GM23338 (cell line): ENCODE data around the gene COX8A. TPM values are rescaled to one million over a fixed set of nuclear protein-coding genes. Genes with fewer than 3 reads are reported as not detected.

Source experiments
- ATAC-seq: fragments of 200-7000 bp; cut with Tn5 transposase; 3 replicates; pipeline ENCODE4 v1.9.1; 2020
- DNase-seq: peaks from one replicate; pipeline ENCODE4 v3.0.0-alpha.2; 2015; ENCODE audit warnings: low spot score
- H2AFZ ChIP-seq: fragments of 200-600 bp; sonication (generic); 2 replicates; pipeline ENCODE4 v1.8.0; 2016; ENCODE audit warnings: antibody characterized with exemption, mild to moderate bottlenecking, moderate library complexity
- H3F3A ChIP-seq: fragments of 200-600 bp; sonication (generic); replicated peaks from 2 replicates; pipeline ENCODE4 v1.8.0; 2017; ENCODE audit warnings: antibody characterized with exemption, mixed run types, low read depth
- H3K27ac ChIP-seq: fragments of 200-600 bp; sonication (generic); 2 replicates; pipeline ENCODE4 v1.6.1; 2016; ENCODE audit warnings: low read depth
- H3K27me3 ChIP-seq: fragments of 200-600 bp; sonication (generic); 2 replicates; pipeline ENCODE4 v1.8.0; 2016; ENCODE audit warnings: mild to moderate bottlenecking, mixed run types, moderate library complexity; ENCODE audit not compliant: insufficient read depth
- H3K36me3 ChIP-seq: fragments of 200-600 bp; sonication (generic); 2 replicates; pipeline ENCODE4 v1.8.0; 2016; ENCODE audit warnings: mild to moderate bottlenecking; ENCODE audit not compliant: insufficient read depth
- H3K4me1 ChIP-seq: fragments of 200-600 bp; sonication (generic); 2 replicates; pipeline ENCODE4 v1.8.0; 2016; ENCODE audit warnings: mild to moderate bottlenecking, moderate library complexity; ENCODE audit not compliant: insufficient read depth
- H3K4me2 ChIP-seq: fragments of 200-600 bp; sonication (generic); 2 replicates; pipeline ENCODE4 v1.7.1; 2017; ENCODE audit warnings: mixed run types
- H3K4me3 ChIP-seq: fragments of 200-600 bp; sonication (generic); 2 replicates; pipeline ENCODE4 v1.6.1; 2016; ENCODE audit warnings: mixed run types
- H3K79me2 ChIP-seq: fragments of 200-600 bp; sonication (generic); replicated peaks from 2 replicates; pipeline ENCODE4 v1.8.0; 2017; ENCODE audit warnings: mild to moderate bottlenecking; ENCODE audit not compliant: insufficient read depth
- H3K9me2 ChIP-seq: fragments of 200-600 bp; sonication (generic); 2 replicates; pipeline ENCODE4 v1.8.0; 2017; ENCODE audit not compliant: insufficient read depth
- H4K20me1 ChIP-seq: fragments of 200-600 bp; sonication (generic); replicated peaks from 2 replicates; pipeline ENCODE4 v1.8.0; 2017; ENCODE audit warnings: mild to moderate bottlenecking; ENCODE audit not compliant: insufficient read depth
- H3K27ac Mint-ChIP-seq: 2 replicates; pipeline ENCODE4 v1.8.0; 2020; ENCODE audit warnings: inconsistent platforms, mild to moderate bottlenecking, moderate library complexity, mixed read lengths
- H3K27me3 Mint-ChIP-seq: 3 replicates; pipeline ENCODE4 v1.8.0; 2022; ENCODE audit warnings: low read depth, mild to moderate bottlenecking, moderate library complexity, mixed read lengths, inconsistent platforms; ENCODE audit not compliant: insufficient read depth, poor library complexity
- H3K36me3 Mint-ChIP-seq: 3 replicates; pipeline ENCODE4 v1.8.0; 2021; ENCODE audit warnings: low read depth, mild to moderate bottlenecking, inconsistent platforms, moderate library complexity, mixed read lengths
- H3K4me1 Mint-ChIP-seq: 3 replicates; pipeline ENCODE4 v1.8.0; 2020; ENCODE audit warnings: mild to moderate bottlenecking, inconsistent platforms, mixed read lengths
- H3K4me3 Mint-ChIP-seq: 3 replicates; pipeline ENCODE4 v1.8.0; 2021; ENCODE audit warnings: moderate library complexity, mild to moderate bottlenecking, inconsistent platforms, mixed read lengths
- H3K9me3 Mint-ChIP-seq: 3 replicates; pipeline ENCODE4 v1.8.0; 2020; ENCODE audit warnings: moderate library complexity, mild to moderate bottlenecking, inconsistent platforms, mixed read lengths
- CREB1 ChIP-seq: fragments of 250-450 bp; sonication (Bioruptor Pico); IDR thresholded peaks from 2 replicates; pipeline ENCODE4 v1.5.0; 2020; ENCODE audit warnings: low read depth, mild to moderate bottlenecking, moderate library complexity
- EZH2 ChIP-seq: fragments of 200-600 bp; sonication (generic); IDR thresholded peaks from one replicate; pipeline ENCODE4 v1.8.0; 2017; ENCODE audit warnings: antibody characterized with exemption, mild to moderate bottlenecking, low read depth; ENCODE audit not compliant: unreplicated experiment
- EZH2phosphoT487 ChIP-seq: fragments of 200-600 bp; sonication (generic); IDR thresholded peaks from one replicate; pipeline ENCODE4 v1.8.1; 2018; ENCODE audit warnings: antibody characterized with exemption; ENCODE audit not compliant: unreplicated experiment
- NANOG ChIP-seq: IDR thresholded peaks from 2 replicates; pipeline ENCODE4 v1.6.1; 2016; ENCODE audit warnings: antibody characterized with exemption, borderline replicate concordance
- POLR2AphosphoS5 ChIP-seq: IDR thresholded peaks from 2 replicates; pipeline ENCODE4 v1.6.1; 2016; ENCODE audit warnings: antibody characterized with exemption, low read depth
- polyA plus RNA-seq: library from polyadenylated mRNA; unstranded; fragments of >200 nt; fragmentation: Nextera tagmentation; extraction: Ambion mirVana; gene quantifications from 2 replicates; pipeline ENCODE4 v1.2.1, GENCODE V29; 2016
- total RNA-seq: library from RNA; depleted of rRNA; stranded (reverse); fragments of >200 nt; shearing (Covaris generic); gene quantifications from 2 replicates; pipeline ENCODE4 v1.2.3, GENCODE V29; 2014
- TF ChIP-seq, protein P1 (sequence below), 2 experiments: fragments of 200-600 bp in 1 of 2; sonication (generic) in 1 of 2; conservative IDR thresholded peaks; 2 replicates each; pipeline versions ENCODE4 v1.5.1 to v1.6.1; 2016 to 2017; ENCODE audit warnings: antibody characterized with exemption in 2 of 2, low read depth in 2 of 2, mild to moderate bottlenecking in 2 of 2, moderate library complexity in 1 of 2
- TF ChIP-seq, protein P2 (sequence below): fragments of 250-450 bp; sonication (Bioruptor Pico); IDR thresholded peaks from 2 replicates; pipeline ENCODE4 v1.5.0; 2020; ENCODE audit warnings: mild to moderate bottlenecking, moderate library complexity

Gene COX8A
- total and polyA plus RNA-seq, 2 experiments from 2014 or later, result 427 to 483 TPM

GRCh38 chr11:63998558-63999348, 24.3 kb downstream of the COX8A start:
- DNase-seq (peak; percentile 82), ATAC-seq (peak; percentile 62)
- Histone ChIP-seq H3F3A (peaks cover 23% of the 10 kb centered on the region; the same call in 1 of the 2 replicates), H4K20me1 (peaks cover 13% of the 10 kb centered on the region), H3K4me1 (peaks cover 10% of the 10 kb centered on the region), H3K4me3 (peak overlapping the region; percentile 64), H3K27me3 (peaks cover 37% of the 10 kb centered on the region), H3K79me2 (0 out of 2 replicates have a peak, but pooled peaks cover 4% of the 10 kb centered on the region), H3K4me2 (peak overlapping the region; percentile 88), H3K36me3 (no peaks in the 10 kb centered on the region), H3K9me2 (no peaks in the 10 kb centered on the region), H3K27ac (no peak overlapping the region), H2AFZ (no peak overlapping the region)
- H3K4me1 Mint-ChIP-seq, result peaks cover 15% of the 10 kb centered on the region
- H3K9me3 Mint-ChIP-seq, result no peaks in the 10 kb centered on the region
- TF ChIP-seq NANOG, result no peak
- TF ChIP-seq, protein P1, sequence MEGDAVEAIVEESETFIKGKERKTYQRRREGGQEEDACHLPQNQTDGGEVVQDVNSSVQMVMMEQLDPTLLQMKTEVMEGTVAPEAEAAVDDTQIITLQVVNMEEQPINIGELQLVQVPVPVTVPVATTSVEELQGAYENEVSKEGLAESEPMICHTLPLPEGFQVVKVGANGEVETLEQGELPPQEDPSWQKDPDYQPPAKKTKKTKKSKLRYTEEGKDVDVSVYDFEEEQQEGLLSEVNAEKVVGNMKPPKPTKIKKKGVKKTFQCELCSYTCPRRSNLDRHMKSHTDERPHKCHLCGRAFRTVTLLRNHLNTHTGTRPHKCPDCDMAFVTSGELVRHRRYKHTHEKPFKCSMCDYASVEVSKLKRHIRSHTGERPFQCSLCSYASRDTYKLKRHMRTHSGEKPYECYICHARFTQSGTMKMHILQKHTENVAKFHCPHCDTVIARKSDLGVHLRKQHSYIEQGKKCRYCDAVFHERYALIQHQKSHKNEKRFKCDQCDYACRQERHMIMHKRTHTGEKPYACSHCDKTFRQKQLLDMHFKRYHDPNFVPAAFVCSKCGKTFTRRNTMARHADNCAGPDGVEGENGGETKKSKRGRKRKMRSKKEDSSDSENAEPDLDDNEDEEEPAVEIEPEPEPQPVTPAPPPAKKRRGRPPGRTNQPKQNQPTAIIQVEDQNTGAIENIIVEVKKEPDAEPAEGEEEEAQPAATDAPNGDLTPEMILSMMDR (conservative IDR thresholded peaks at IDR 0.05; ENCODE audit: low read depth in 2 of 2), result peak in 1 of 2 experiments; percentile 49; a peak in 2 of 4 replicates
- 0 out of 2 replicates have a peak overlapping the region, but pooled peaks have one; percentile 8 for H3K27ac Mint-ChIP-seq
- H3K4me3 Mint-ChIP-seq, result peak overlapping the region; percentile 69
- peaks cover 43% of the 10 kb centered on the region for H3K36me3 Mint-ChIP-seq
- H3K27me3 Mint-ChIP-seq, result peaks cover 17% of the 10 kb centered on the region

- H3K79me2 ChIP-seq, result no peaks in the 10 kb centered on the region
- Mint-ChIP-seq H3K9me3 (no peaks in the 10 kb centered on the region), H3K4me1 (peaks cover 19% of the 10 kb centered on the region), H3K4me3 (peak overlapping the region; percentile 69), H3K36me3 (peaks cover 37% of the 10 kb centered on the region), H3K27ac (no peak overlapping the region), H3K27me3 (peaks cover 23% of the 10 kb centered on the region)
- peak overlapping the region; percentile 64 for H3K4me3 ChIP-seq
- H3K4me2 ChIP-seq, result peak overlapping the region; percentile 88
- H3K27ac ChIP-seq, result no peak overlapping the region
- no peaks in the 10 kb centered on the region for H3K9me2 ChIP-seq
- peaks cover 43% of the 10 kb centered on the region for H3K27me3 ChIP-seq
- H4K20me1 ChIP-seq, result peaks cover 13% of the 10 kb centered on the region
- H2AFZ ChIP-seq, result no peak overlapping the region
- ATAC-seq (peak; percentile 55), DNase-seq (peak; percentile 84)
- H3F3A ChIP-seq, result peaks cover 23% of the 10 kb centered on the region
- H3K36me3 ChIP-seq, result no peaks in the 10 kb centered on the region
- H3K4me1 ChIP-seq, result peaks cover 10% of the 10 kb centered on the region
- TF ChIP-seq, protein P2, sequence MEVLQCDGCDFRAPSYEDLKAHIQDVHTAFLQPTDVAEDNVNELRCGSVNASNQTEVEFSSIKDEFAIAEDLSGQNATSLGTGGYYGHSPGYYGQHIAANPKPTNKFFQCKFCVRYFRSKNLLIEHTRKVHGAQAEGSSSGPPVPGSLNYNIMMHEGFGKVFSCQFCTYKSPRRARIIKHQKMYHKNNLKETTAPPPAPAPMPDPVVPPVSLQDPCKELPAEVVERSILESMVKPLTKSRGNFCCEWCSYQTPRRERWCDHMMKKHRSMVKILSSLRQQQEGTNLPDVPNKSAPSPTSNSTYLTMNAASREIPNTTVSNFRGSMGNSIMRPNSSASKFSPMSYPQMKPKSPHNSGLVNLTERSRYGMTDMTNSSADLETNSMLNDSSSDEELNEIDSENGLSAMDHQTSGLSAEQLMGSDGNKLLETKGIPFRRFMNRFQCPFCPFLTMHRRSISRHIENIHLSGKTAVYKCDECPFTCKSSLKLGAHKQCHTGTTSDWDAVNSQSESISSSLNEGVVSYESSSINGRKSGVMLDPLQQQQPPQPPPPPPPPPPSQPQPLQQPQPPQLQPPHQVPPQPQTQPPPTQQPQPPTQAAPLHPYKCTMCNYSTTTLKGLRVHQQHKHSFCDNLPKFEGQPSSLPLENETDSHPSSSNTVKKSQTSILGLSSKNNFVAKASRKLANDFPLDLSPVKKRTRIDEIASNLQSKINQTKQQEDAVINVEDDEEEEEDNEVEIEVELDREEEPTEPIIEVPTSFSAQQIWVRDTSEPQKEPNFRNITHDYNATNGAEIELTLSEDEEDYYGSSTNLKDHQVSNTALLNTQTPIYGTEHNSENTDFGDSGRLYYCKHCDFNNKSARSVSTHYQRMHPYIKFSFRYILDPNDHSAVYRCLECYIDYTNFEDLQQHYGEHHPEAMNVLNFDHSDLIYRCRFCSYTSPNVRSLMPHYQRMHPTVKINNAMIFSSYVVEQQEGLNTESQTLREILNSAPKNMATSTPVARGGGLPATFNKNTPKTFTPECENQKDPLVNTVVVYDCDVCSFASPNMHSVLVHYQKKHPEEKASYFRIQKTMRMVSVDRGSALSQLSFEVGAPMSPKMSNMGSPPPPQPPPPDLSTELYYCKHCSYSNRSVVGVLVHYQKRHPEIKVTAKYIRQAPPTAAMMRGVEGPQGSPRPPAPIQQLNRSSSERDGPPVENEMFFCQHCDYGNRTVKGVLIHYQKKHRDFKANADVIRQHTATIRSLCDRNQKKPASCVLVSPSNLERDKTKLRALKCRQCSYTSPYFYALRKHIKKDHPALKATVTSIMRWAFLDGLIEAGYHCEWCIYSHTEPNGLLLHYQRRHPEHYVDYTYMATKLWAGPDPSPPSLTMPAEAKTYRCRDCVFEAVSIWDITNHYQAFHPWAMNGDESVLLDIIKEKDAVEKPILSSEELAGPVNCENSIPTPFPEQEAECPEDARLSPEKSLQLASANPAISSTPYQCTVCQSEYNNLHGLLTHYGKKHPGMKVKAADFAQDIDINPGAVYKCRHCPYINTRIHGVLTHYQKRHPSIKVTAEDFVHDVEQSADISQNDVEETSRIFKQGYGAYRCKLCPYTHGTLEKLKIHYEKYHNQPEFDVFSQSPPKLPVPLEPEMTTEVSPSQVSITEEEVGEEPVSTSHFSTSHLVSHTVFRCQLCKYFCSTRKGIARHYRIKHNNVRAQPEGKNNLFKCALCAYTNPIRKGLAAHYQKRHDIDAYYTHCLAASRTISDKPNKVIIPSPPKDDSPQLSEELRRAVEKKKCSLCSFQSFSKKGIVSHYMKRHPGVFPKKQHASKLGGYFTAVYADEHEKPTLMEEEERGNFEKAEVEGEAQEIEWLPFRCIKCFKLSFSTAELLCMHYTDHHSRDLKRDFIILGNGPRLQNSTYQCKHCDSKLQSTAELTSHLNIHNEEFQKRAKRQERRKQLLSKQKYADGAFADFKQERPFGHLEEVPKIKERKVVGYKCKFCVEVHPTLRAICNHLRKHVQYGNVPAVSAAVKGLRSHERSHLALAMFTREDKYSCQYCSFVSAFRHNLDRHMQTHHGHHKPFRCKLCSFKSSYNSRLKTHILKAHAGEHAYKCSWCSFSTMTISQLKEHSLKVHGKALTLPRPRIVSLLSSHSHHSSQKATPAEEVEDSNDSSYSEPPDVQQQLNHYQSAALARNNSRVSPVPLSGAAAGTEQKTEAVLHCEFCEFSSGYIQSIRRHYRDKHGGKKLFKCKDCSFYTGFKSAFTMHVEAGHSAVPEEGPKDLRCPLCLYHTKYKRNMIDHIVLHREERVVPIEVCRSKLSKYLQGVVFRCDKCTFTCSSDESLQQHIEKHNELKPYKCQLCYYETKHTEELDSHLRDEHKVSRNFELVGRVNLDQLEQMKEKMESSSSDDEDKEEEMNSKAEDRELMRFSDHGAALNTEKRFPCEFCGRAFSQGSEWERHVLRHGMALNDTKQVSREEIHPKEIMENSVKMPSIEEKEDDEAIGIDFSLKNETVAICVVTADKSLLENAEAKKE (CRISPR knock-in tag), result no peak
- TF ChIP-seq EZH2, result no peak
- TF ChIP-seq EZH2phosphoT487, result no peak
- TF ChIP-seq, protein P1 (conservative IDR thresholded peaks at IDR 0.05; ENCODE audit: low read depth in 2 of 2), result 0 out of 4 replicates have a peak, but pooled peaks of 1 of the 2 experiments have one; percentile 4
- TF ChIP-seq POLR2AphosphoS5, result peak; percentile 56; the same call in 1 of the 2 replicates
- TF ChIP-seq CREB1 (CRISPR knock-in tag), result 0 out of 2 replicates have a peak, but pooled peaks have one; percentile 31
These were observed 25.1 kb downstream of the COX8A start for GRCh38 chr11:63999349-64000025.
